Measurements from ENCODE around the gene CACNA1F.

DNA sequence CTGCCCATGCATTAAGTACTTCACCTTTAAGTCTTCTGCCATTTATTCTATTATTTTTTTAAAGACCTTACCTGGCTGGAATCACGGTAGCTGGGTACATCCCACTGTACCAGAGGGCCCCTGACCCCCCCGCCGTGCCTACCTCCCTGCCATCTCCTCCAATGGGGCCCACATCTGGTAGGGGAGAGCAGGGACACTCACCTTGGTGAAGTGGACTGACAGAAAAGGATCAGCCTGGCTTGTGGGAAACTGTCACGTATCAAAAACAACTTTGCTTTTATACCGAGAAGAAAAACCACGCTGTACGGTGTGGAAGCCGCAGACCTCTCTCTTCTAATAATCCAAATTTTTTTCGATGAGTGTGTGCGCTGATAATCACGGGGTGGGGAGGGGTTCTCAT, 31.3 kb upstream of the CACNA1F start, which contains the start of gene FOXP3:
- TF ChIP-seq CTCF (IDR thresholded peaks at IDR 0.05) (no peak), POLR2A (IDR thresholded peaks at IDR 0.05) (no peak), POLR2AphosphoS5 (IDR thresholded peaks at IDR 0.05) (no peak), EP300 (IDR thresholded peaks at IDR 0.05) (no peak)

All from suprapubic skin (tissue), 4 donors.